ENCODE data around the gene ZNF311.

Gene ZNF311

DNA sequence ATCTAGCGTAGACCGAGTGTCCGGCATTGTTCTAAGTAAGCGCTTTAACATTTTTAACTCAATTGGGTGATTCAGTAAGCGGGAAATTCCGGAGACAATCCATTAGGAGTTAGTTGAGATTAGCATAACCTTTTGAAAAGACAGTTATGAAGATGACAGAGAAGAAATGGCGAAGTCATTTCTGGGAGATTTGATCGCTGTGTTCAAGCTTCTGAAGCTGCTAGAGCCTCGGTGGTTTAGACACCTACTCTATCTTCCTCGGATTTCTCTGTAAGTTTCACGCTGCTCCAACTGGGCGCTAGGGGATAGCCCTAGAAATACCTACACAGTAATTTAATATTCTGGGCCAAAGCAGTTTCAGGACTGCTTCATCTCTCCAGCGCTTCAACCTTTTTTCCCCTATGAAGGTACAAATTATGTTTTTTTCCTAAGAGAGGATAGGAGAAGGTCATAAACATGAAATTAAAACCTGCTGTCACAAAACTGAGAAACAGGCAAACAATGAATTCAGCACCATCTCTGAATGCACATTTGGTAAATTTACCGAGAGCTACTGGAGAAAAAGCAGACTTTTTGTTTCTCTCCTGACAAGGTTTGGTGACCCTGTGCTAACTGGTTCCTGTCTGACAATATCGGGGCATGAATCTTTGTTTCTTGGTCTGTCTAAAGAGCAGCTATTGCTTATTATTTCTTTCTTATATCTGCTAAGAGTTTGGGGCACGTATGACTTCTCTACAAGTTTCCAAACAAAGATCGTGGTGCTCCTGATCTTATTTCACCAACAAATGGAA, 22.4 kb downstream of the ZNF311 start:
- H3K4me1 ChIP-seq (ENCODE audit: control insufficient read depth, insufficient read depth, low read length): peaks cover 8% of the 10 kb centered on the region
- H3K36me3 ChIP-seq (ENCODE audit: control insufficient read depth, insufficient read depth, low read length): no peaks in the 10 kb centered on the region
- H3K27ac ChIP-seq (ENCODE audit: insufficient read depth, low read depth, low read length, poor library complexity, severe bottlenecking): no peak overlapping the region
- peaks cover 26% of the 10 kb centered on the region for H3K27me3 ChIP-seq (ENCODE audit: control insufficient read depth, insufficient read depth, low read length, poor library complexity, severe bottlenecking)
- no peaks in the 10 kb centered on the region for H3K9me3 ChIP-seq (ENCODE audit: control insufficient read depth, low read length)
- H3K4me3 ChIP-seq (ENCODE audit: insufficient read depth, low read depth, low read length): peak overlapping the region; percentile 92
- 31 to 37% methylated on average over 16 to 17 of the region's 17 CpGs for WGBS, 2 experiments

GRCh38 chr6:28981833-28982475, 23.2 kb downstream of the ZNF311 start:
- no peaks in the 10 kb centered on the region for H3K36me3 ChIP-seq (ENCODE audit: control insufficient read depth, insufficient read depth, low read length)
- H3K27ac ChIP-seq (ENCODE audit: insufficient read depth, low read depth, low read length, poor library complexity, severe bottlenecking): no peak overlapping the region
- no peaks in the 10 kb centered on the region for H3K9me3 ChIP-seq (ENCODE audit: control insufficient read depth, low read length)
- H3K4me1 ChIP-seq (ENCODE audit: control insufficient read depth, insufficient read depth, low read length): peaks cover 8% of the 10 kb centered on the region
- peak overlapping the region; percentile 92 for H3K4me3 ChIP-seq (ENCODE audit: insufficient read depth, low read depth, low read length)
- peaks cover 33% of the 10 kb centered on the region for H3K27me3 ChIP-seq (ENCODE audit: control insufficient read depth, insufficient read depth, low read length, poor library complexity, severe bottlenecking)
- 0% methylated on average over 21 to 23 of the region's 23 CpGs for WGBS, 2 experiments

DNA sequence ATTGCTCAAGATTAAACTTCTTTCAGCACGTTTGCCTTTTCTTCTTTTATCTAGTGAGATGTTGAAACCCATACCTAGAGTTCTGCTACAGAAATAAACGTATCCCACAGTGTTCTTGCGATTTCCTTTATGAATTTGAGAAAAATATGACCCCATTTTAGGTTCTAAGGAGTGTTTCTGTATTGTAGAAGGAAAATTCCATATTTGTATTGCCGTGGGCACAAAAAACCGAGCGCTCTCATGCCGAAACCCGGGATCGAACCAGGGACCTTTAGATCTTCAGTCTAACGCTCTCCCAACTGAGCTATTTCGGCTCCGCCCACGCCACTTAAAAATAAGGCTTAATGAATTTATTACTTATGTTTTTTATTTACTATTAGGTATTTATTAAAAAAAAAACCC, 23.7 kb downstream of the ZNF311 start:
- no peak overlapping the region for H3K27ac ChIP-seq (ENCODE audit: insufficient read depth, low read depth, low read length, poor library complexity, severe bottlenecking)
- no peaks in the 10 kb centered on the region for H3K36me3 ChIP-seq (ENCODE audit: control insufficient read depth, insufficient read depth, low read length)
- no peaks in the 10 kb centered on the region for H3K9me3 ChIP-seq (ENCODE audit: control insufficient read depth, low read length)
- H3K27me3 ChIP-seq (ENCODE audit: control insufficient read depth, insufficient read depth, low read length, poor library complexity, severe bottlenecking): peaks cover 38% of the 10 kb centered on the region
- peak overlapping the region; percentile 92 for H3K4me3 ChIP-seq (ENCODE audit: insufficient read depth, low read depth, low read length)
- 0 to 1% methylated on average over 9 to 10 of the region's 13 CpGs for WGBS, 2 experiments
- peaks cover 8% of the 10 kb centered on the region for H3K4me1 ChIP-seq (ENCODE audit: control insufficient read depth, insufficient read depth, low read length)

- H3K27ac ChIP-seq (ENCODE audit: insufficient read depth, low read depth, low read length, poor library complexity, severe bottlenecking): peak overlapping the region; percentile 30
- WGBS, 2 experiments: 0% methylated on average over 16 of the region's 16 CpGs
- H3K4me3 ChIP-seq (ENCODE audit: insufficient read depth, low read depth, low read length): peak overlapping the region; percentile 92
- H3K9me3 ChIP-seq (ENCODE audit: control insufficient read depth, low read length): no peaks in the 10 kb centered on the region
- peaks cover 8% of the 10 kb centered on the region for H3K4me1 ChIP-seq (ENCODE audit: control insufficient read depth, insufficient read depth, low read length)
- H3K36me3 ChIP-seq (ENCODE audit: control insufficient read depth, insufficient read depth, low read length): no peaks in the 10 kb centered on the region
- peaks cover 39% of the 10 kb centered on the region for H3K27me3 ChIP-seq (ENCODE audit: control insufficient read depth, insufficient read depth, low read length, poor library complexity, severe bottlenecking)
These were observed 24.2 kb downstream of the ZNF311 start for GRCh38 chr6:28980852-28981430.

- H3K9me3 ChIP-seq (ENCODE audit: control insufficient read depth, low read length): no peaks in the 10 kb centered on the region
- H3K4me3 ChIP-seq (ENCODE audit: insufficient read depth, low read depth, low read length): peak overlapping the region; percentile 92
- 58% methylated on average over 8 of the region's 8 CpGs for WGBS, 2 experiments
These were observed 24.8 kb downstream of the ZNF311 start for GRCh38 chr6:28980137-28980851.

DNA sequence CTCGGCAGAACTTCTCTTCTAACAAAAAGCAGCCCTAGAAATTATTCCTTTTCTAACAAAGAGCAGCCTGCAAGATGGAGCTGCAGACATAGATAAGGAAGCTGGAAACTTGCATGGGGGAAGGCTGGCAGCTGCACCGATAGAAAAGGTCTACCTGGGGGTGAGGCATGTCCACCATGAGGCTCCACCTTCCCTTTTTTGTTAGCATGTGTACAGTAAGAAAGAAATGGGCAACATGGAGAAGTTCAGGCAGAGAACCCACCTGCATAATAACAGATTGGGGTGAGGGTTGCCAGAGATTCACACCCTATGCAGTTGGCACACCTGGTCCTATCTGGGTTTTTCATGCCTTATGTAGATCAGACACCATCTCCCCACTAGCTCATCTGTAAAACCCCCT, 25.4 kb downstream of the ZNF311 start:
- no peaks in the 10 kb centered on the region for H3K36me3 ChIP-seq (ENCODE audit: control insufficient read depth, insufficient read depth, low read length)
- H3K27ac ChIP-seq (ENCODE audit: insufficient read depth, low read depth, low read length, poor library complexity, severe bottlenecking): no peak overlapping the region
- H3K9me3 ChIP-seq (ENCODE audit: control insufficient read depth, low read length): no peaks in the 10 kb centered on the region
- H3K27me3 ChIP-seq (ENCODE audit: control insufficient read depth, insufficient read depth, low read length, poor library complexity, severe bottlenecking): peaks cover 39% of the 10 kb centered on the region
- WGBS, 2 experiments: 78 to 90% methylated on average over 1 to 2 of the region's 2 CpGs
- H3K4me3 ChIP-seq (ENCODE audit: insufficient read depth, low read depth, low read length): no peak overlapping the region
- H3K4me1 ChIP-seq (ENCODE audit: control insufficient read depth, insufficient read depth, low read length): peaks cover 3% of the 10 kb centered on the region

More at GRCh38 chr6:28980137-28980851, 24.8 kb downstream of the ZNF311 start:
- H3K27me3 ChIP-seq (ENCODE audit: control insufficient read depth, insufficient read depth, low read length, poor library complexity, severe bottlenecking): peaks cover 39% of the 10 kb centered on the region
- peaks cover 7% of the 10 kb centered on the region for H3K4me1 ChIP-seq (ENCODE audit: control insufficient read depth, insufficient read depth, low read length)
- H3K36me3 ChIP-seq (ENCODE audit: control insufficient read depth, insufficient read depth, low read length): no peaks in the 10 kb centered on the region
- peak overlapping the region; percentile 30 for H3K27ac ChIP-seq (ENCODE audit: insufficient read depth, low read depth, low read length, poor library complexity, severe bottlenecking)

- no peaks in the 10 kb centered on the region for H3K9me3 ChIP-seq (ENCODE audit: control insufficient read depth, low read length)
- H3K27ac ChIP-seq (ENCODE audit: insufficient read depth, low read depth, low read length, poor library complexity, severe bottlenecking): no peak overlapping the region
- peaks cover 39% of the 10 kb centered on the region for H3K27me3 ChIP-seq (ENCODE audit: control insufficient read depth, insufficient read depth, low read length, poor library complexity, severe bottlenecking)
- H3K4me3 ChIP-seq (ENCODE audit: insufficient read depth, low read depth, low read length): no peak overlapping the region
- 92 to 94% methylated on average over 3 to 5 of the region's 5 CpGs for WGBS, 2 experiments
- no peaks in the 10 kb centered on the region for H3K36me3 ChIP-seq (ENCODE audit: control insufficient read depth, insufficient read depth, low read length)
- peaks cover 3% of the 10 kb centered on the region for H3K4me1 ChIP-seq (ENCODE audit: control insufficient read depth, insufficient read depth, low read length)
These were observed 26.1 kb downstream of the ZNF311 start for GRCh38 chr6:28978959-28979561.

DNA sequence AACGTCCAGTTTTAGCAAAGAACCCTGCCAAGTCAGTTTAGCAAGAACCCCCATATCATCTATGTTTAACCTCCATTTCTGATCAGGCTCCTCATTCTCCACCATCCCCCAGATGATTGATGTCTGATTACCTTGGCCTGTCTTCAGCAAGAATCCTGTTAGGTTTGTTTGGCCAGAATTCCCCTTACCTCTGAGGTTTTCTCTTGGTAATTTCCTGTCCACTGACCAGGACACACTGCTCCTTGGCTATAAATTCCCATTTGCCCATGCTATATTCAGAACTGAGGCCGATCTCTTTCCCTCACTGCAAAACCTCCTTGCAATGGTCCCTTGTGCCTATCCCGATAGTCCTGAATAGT, 27.0 kb downstream of the ZNF311 start:
- Histone ChIP-seq H3K4me3 (ENCODE audit: insufficient read depth, low read depth, low read length) (no peak overlapping the region), H3K36me3 (ENCODE audit: control insufficient read depth, insufficient read depth, low read length) (no peaks in the 10 kb centered on the region), H3K27ac (ENCODE audit: insufficient read depth, low read depth, low read length, poor library complexity, severe bottlenecking) (no peak overlapping the region), H3K9me3 (ENCODE audit: control insufficient read depth, low read length) (no peaks in the 10 kb centered on the region), H3K27me3 (ENCODE audit: control insufficient read depth, insufficient read depth, low read length, poor library complexity, severe bottlenecking) (peaks cover 39% of the 10 kb centered on the region), H3K4me1 (ENCODE audit: control insufficient read depth, insufficient read depth, low read length) (peaks cover 3% of the 10 kb centered on the region)
- 76 to 78% methylated on average over 3 of the region's 3 CpGs for WGBS, 2 experiments

DNA sequence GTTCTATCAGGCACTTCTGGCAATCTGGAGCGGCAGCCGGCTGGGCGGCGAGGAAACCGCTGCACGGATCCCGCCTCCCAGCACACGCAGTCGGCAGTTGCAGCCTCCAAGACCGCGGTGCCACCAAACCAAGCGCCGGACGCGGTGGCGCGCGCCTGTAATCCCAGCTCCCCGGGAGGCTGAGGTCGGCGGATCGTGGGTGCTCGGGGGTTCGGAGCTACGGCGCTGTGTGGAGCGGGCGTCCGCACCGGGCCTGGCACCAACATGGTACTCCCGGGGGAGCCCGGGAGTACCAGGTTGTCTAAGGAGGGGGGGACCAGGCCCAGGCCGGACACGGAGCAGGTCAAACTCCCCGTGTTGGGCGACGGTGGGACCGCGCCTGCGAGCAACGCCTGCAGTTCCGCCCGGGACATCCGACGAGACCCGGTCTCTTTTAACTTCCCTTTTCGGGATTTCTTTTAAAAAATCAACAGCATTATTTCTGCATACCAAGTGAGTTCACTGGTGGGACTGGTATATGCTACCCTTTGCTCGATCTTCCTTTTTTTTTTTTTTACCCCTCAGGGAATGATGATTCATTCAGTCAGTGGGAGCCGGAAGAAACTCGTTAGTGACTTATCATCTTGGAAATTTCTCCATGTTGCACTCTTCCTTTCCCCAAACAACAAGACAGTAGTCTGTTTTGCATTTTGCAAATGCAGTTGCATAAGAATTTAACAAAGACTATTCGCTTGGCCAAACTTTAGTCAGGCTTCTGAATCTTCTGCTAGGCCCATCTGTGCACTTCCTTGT, 27.6 kb downstream of the ZNF311 start:
- H3K4me1 ChIP-seq (ENCODE audit: control insufficient read depth, insufficient read depth, low read length): peaks cover 3% of the 10 kb centered on the region
- WGBS, 2 experiments: 15 to 18% methylated on average over 51 of the region's 51 CpGs
- no peak overlapping the region for H3K27ac ChIP-seq (ENCODE audit: insufficient read depth, low read depth, low read length, poor library complexity, severe bottlenecking)
- H3K4me3 ChIP-seq (ENCODE audit: insufficient read depth, low read depth, low read length): peak overlapping the region; percentile 43
- H3K27me3 ChIP-seq (ENCODE audit: control insufficient read depth, insufficient read depth, low read length, poor library complexity, severe bottlenecking): peaks cover 39% of the 10 kb centered on the region
- no peaks in the 10 kb centered on the region for H3K36me3 ChIP-seq (ENCODE audit: control insufficient read depth, insufficient read depth, low read length)
- no peaks in the 10 kb centered on the region for H3K9me3 ChIP-seq (ENCODE audit: control insufficient read depth, low read length)

Data from ectodermal cell (in vitro differentiated cells).